GM21825 (cell line): ENCODE measurements around the gene P4HB.

Experiments used
- ATAC-seq: cut with Tn5 transposase; IDR thresholded peaks from one replicate; pipeline ENCODE4 v1.9.1; 2021; ENCODE audit warnings: mild to moderate bottlenecking, moderate library complexity; ENCODE audit not compliant: unreplicated experiment

The P4HB gene

GRCh38 chr17:81869221-81870130 lies 9.1 kb upstream of the P4HB start:
- peak; percentile 2 for ATAC-seq

GRCh38 chr17:81868674-81869220 lies 8.4 kb upstream of the P4HB start:
- no peak for ATAC-seq

GRCh38 chr17:81867991-81868673 lies 7.8 kb upstream of the P4HB start:
- no peak for ATAC-seq

- ATAC-seq, result no peak
These were observed 7.0 kb upstream of the P4HB start for GRCh38 chr17:81867170-81867990.

GRCh38 chr17:81866440-81867169 lies 6.3 kb upstream of the P4HB start:
- ATAC-seq, result no peak

- no peak for ATAC-seq
These were observed 5.6 kb upstream of the P4HB start for GRCh38 chr17:81865733-81866439.

- no peak for ATAC-seq
These were observed 5.0 kb upstream of the P4HB start for GRCh38 chr17:81865358-81865732.

GRCh38 chr17:81863833-81864768 lies 3.8 kb upstream of the P4HB start:
- ATAC-seq, result no peak

GRCh38 chr17:81863123-81863675 lies 2.9 kb upstream of the P4HB start:
- ATAC-seq, result no peak

GRCh38 chr17:81860756-81861568 lies 627 bp upstream of the P4HB start:
- peak; percentile 67 for ATAC-seq

- ATAC-seq, result no peak
These were observed 1.1 kb downstream of the P4HB start for GRCh38 chr17:81858967-81859905.

GRCh38 chr17:81858170-81858966 lies 2.0 kb downstream of the P4HB start:
- no peak for ATAC-seq

- ATAC-seq, result no peak
These were observed 5.2 kb downstream of the P4HB start for GRCh38 chr17:81854974-81855774.

GRCh38 chr17:81852237-81852636 lies 8.1 kb downstream of the P4HB start:
- no peak for ATAC-seq

GRCh38 chr17:81851423-81851822 lies 8.9 kb downstream of the P4HB start:
- no peak for ATAC-seq
